K562 (cell line): ENCODE data around the gene NMB. TPM values are rescaled to one million over a fixed set of nuclear protein-coding genes. Genes with fewer than 3 reads are reported as not detected.

Source experiments
- ATAC-seq: fragments of 200-7000 bp; cut with Tn5 transposase; 3 replicates; pipeline ENCODE4 v1.9.1; 2020; ENCODE audit warnings: moderate library complexity
- BruUV-seq: library from RNA; stranded (reverse); fragments of 400-500 nt; replicated peaks from 2 replicates; lab custom pipeline; 2021; lab: Mats Ljungman, UMichigan
- CTCF ChIA-PET: fragments of 300-600 bp; formaldehyde crosslinking; extraction: SDS; loops from one replicate; lab custom pipeline; 2021; ENCODE audit warnings: low intra/inter-chr PET ratio; lab: Yijun Ruan, JAX
- POLR2A ChIA-PET: fragments of 300-600, 350-650 bp; sonication (Branson Sonifier 250); formaldehyde crosslinking; extraction: SDS; loops from one replicate; lab custom pipeline; 2021; ENCODE audit warnings: antibody characterized with exemption, inconsistent platforms; lab: Yijun Ruan, JAX
- DNase-seq, 4 experiments: peaks; one replicate each; pipeline versions ENCODE4 v3.0.0 to v3.0.0-alpha.2; 2011 to 2018; ENCODE audit warnings: low spot score in 3 of 4, mixed read lengths in 3 of 4; ENCODE audit errors: extremely low read depth in 1 of 4
- FAIRE-seq: peaks from 2 replicates; lab custom pipeline; 2011; peaks lifted over from hg19 to GRCh38; lab: Jason Lieb, UNC
- H2AFZ ChIP-seq: 2 replicates; pipeline ENCODE4 v1.6.0; 2011; ENCODE audit warnings: low read depth, low read length, control low read depth, inconsistent platforms
- H3K27ac ChIP-seq: fragments of 200-600 bp; 3 replicates; pipeline ENCODE4 v1.8.0; 2011; ENCODE audit warnings: low read depth, mild to moderate bottlenecking, control low read depth, inconsistent platforms, low read length, moderate library complexity, mixed read lengths; ENCODE audit errors: extremely low read depth
- H3K27me3 ChIP-seq, 2 experiments: fragments of 300-600 bp in 1 of 2; 2 replicates in 1 of 2; 3 replicates in 1 of 2; pipeline versions ENCODE4 v1.6.0 to v1.8.0; 2011; ENCODE audit warnings: inconsistent platforms in 2 of 2, low read length in 2 of 2, mild to moderate bottlenecking in 1 of 2, mixed read lengths in 1 of 2, moderate library complexity in 1 of 2; ENCODE audit not compliant: control insufficient read depth in 2 of 2, insufficient read depth in 2 of 2
- H3K36me3 ChIP-seq: fragments of 300-600 bp; 3 replicates; pipeline ENCODE4 v1.8.0; 2011; ENCODE audit warnings: mild to moderate bottlenecking, low read length, inconsistent platforms; ENCODE audit not compliant: control insufficient read depth, insufficient read depth
- H3K4me1 ChIP-seq, 2 experiments: fragments of 200-600 bp in 1 of 2; replicated peaks in 1 of 2; 2 replicates in 1 of 2; 3 replicates in 1 of 2; pipeline versions ENCODE4 v1.5.1 to v1.8.0; 2011; ENCODE audit warnings: inconsistent platforms in 2 of 2, low read length in 2 of 2, mild to moderate bottlenecking in 1 of 2, mixed read lengths in 1 of 2, moderate library complexity in 1 of 2; ENCODE audit not compliant: control insufficient read depth in 2 of 2, insufficient read depth in 2 of 2
- H3K4me2 ChIP-seq: 2 replicates; pipeline ENCODE4 v1.6.1; 2011; ENCODE audit warnings: low read length, control low read depth, inconsistent platforms, mixed read lengths; ENCODE audit not compliant: insufficient read depth
- H3K4me3 ChIP-seq: fragments of 200-600 bp; sonication (generic), shearing (Covaris generic); 2 replicates; pipeline ENCODE4 v1.5.1; 2016; ENCODE audit warnings: control low read depth, inconsistent platforms
- H3K79me2 ChIP-seq: fragments of 200-600 bp; 3 replicates; pipeline ENCODE4 v1.8.0; 2011; ENCODE audit warnings: low read length, inconsistent platforms; ENCODE audit not compliant: control insufficient read depth, insufficient read depth
- H3K9ac ChIP-seq, 2 experiments: 2 replicates each; pipeline versions ENCODE4 v1.6.0 to v1.6.1; 2011; ENCODE audit warnings: low read depth in 2 of 2, low read length in 2 of 2, control low read depth in 1 of 2, inconsistent platforms in 1 of 2, mild to moderate bottlenecking in 1 of 2, mixed read lengths in 1 of 2; ENCODE audit not compliant: insufficient read depth in 1 of 2
- H3K9me1 ChIP-seq: one replicate; pipeline ENCODE4 v1.6.0; 2011; ENCODE audit warnings: inconsistent platforms, mild to moderate bottlenecking, low read length, moderate library complexity; ENCODE audit not compliant: control insufficient read depth, insufficient read depth
- H3K9me3 ChIP-seq: replicated peaks from 2 replicates; pipeline ENCODE4 v1.5.1; 2011; ENCODE audit warnings: low read depth, low read length, inconsistent platforms; ENCODE audit not compliant: control insufficient read depth, insufficient read depth
- H4K20me1 ChIP-seq: replicated peaks from 2 replicates; pipeline ENCODE4 v1.6.1; 2011; ENCODE audit warnings: low read length, inconsistent platforms, mixed read lengths; ENCODE audit not compliant: control insufficient read depth, insufficient read depth
- BCLAF1 ChIP-seq, 2 experiments: fragments of 450-650 bp in 1 of 2; IDR thresholded peaks; 2 replicates each; pipeline ENCODE4 v1.6.1; 2011 to 2017; ENCODE audit warnings: low read depth in 2 of 2, antibody characterized with exemption in 1 of 2, borderline replicate concordance in 1 of 2, low read length in 1 of 2, mild to moderate bottlenecking in 1 of 2, mixed read lengths in 1 of 2; ENCODE audit not compliant: control insufficient read depth in 1 of 2
- ELF2 ChIP-seq: fragments of 250-450 bp; sonication (Bioruptor Pico); IDR thresholded peaks from 2 replicates; pipeline ENCODE4 v1.5.0; 2021; ENCODE audit warnings: mild to moderate bottlenecking
- GTF2E2 ChIP-seq: fragments of 200-800 bp; sonication (Bioruptor generic); IDR thresholded peaks from 2 replicates; pipeline ENCODE4 v1.6.1; 2016; ENCODE audit warnings: missing genetic modification characterization, missing compliant biosample characterization
- STAG1 ChIP-seq: sonication (generic); formaldehyde crosslinking; IDR thresholded peaks from 2 replicates; pipeline ENCODE4 v1.5.0; 2020; ENCODE audit warnings: missing genetic modification reagents, borderline replicate concordance
- TBP ChIP-seq: optimal IDR thresholded peaks from 2 replicates; pipeline ENCODE3; 2011; ENCODE audit warnings: low read depth, low read length, improper control_type of control experiment
- ZBTB9 ChIP-seq: fragments of 450-650 bp; formaldehyde crosslinking; IDR thresholded peaks from 2 replicates; pipeline ENCODE4 v1.4.0; 2020; ENCODE audit warnings: mild to moderate bottlenecking, moderate library complexity
- ZNF121 ChIP-seq: sonication (generic); formaldehyde crosslinking; conservative IDR thresholded peaks from 2 replicates; pipeline ENCODE4 v1.8.0; 2022; ENCODE audit warnings: missing genetic modification reagents
- ZNF3 ChIP-seq: fragments of 250-450 bp; sonication (Bioruptor Pico); IDR thresholded peaks from 2 replicates; pipeline ENCODE4 v1.5.0; 2021; ENCODE audit warnings: mild to moderate bottlenecking, moderate library complexity
- ZNF77 ChIP-seq: fragments of 250-450 bp; sonication (Bioruptor Pico); IDR thresholded peaks from 2 replicates; pipeline ENCODE4 v1.5.0; 2020
- ZZZ3 ChIP-seq: fragments of 450-650 bp; IDR thresholded peaks from 2 replicates; pipeline ENCODE4 v1.6.1; 2016; ENCODE audit warnings: antibody characterized with exemption, mild to moderate bottlenecking, moderate library complexity
- WGBS: fragments of 100-300 bp; shearing (Covaris generic); methylation state at CpG from one replicate; pipeline ENCODE4 v1.1.6; 2016; ENCODE audit warnings: low coverage, mixed read lengths; ENCODE audit not compliant: insufficient coverage; ENCODE audit errors: missing lambda C conversion rate; 5-methylcytosine and 5-hydroxymethylcytosine counted together
- in situ Hi-C: fragments of 300-500 bp; cut with MboI; formaldehyde crosslinking; loops from 4 replicates; pipeline ENCODE4 v1.15.0; 2018; ENCODE audit warnings: inconsistent platforms, mixed read lengths
- intact Hi-C: fragments of 100-400 bp; cut with micrococcal nuclease; formaldehyde crosslinking; loops from 2 replicates; pipeline ENCODE4 v1.14.2; 2022
- polyA plus RNA-seq, 8 experiments: library from polyadenylated mRNA; depleted of rRNA in 4 of 8; stranded (reverse) in 5 of 8; unstranded in 3 of 8; fragments of >200 nt; fragmentation: Nextera tagmentation in 2 of 8; fragmentation: Illumina TruSeq in 1 of 8; extraction: Ambion mirVana in 2 of 8; extraction: Trizol in 1 of 8; gene quantifications; 2 replicates each; pipeline versions ENCODE4 v1.2.1 to v1.2.3, GENCODE V29; 2011 to 2014; ENCODE audit warnings: inconsistent platforms in 1 of 8, missing spikeins in 1 of 8
- total RNA-seq, 7 experiments: library from RNA; depleted of rRNA in 6 of 7; stranded (reverse); fragments of >200 nt in 6 of 7; fragmentation: Illumina TruSeq in 2 of 7; extraction: Trizol in 2 of 7; gene quantifications; 2 replicates each; pipeline versions ENCODE4 v1.2.1 to v1.2.3, GENCODE V29; 2011 to 2021; ENCODE audit warnings: low replicate concordance in 1 of 7

Gene NMB
- total and polyA plus RNA-seq, 9 of the 15 experiments (the other 6 are each of a cell fraction or from before 2014, with no cell fraction given): 0.06 to 0.16 (median 0.09) TPM; not detected in 5

- Histone ChIP-seq H3K4me3 (no peak overlapping the region), H3K9me1 (peaks cover 5% of the 10 kb centered on the region), H3K27me3 (no peaks in the 10 kb centered on the region), H4K20me1 (no peaks in the 10 kb centered on the region; the same call in 1 of the 2 replicates), H3K36me3 (peaks cover 88% of the 10 kb centered on the region), H3K27ac (no peak overlapping the region)
- CTCF ChIA-PET: no interaction called here
- DNase-seq (no peak), ATAC-seq (no peak)
- no TSS peak for BruUV-seq
- 79% methylated on average over 6 of the region's 6 CpGs for WGBS
- no peak for TF ChIP-seq ZNF3 (CRISPR knock-in tag)
- no peak for TF ChIP-seq ELF2 (CRISPR knock-in tag)
- TF ChIP-seq GTF2E2 (tag): no peak
- no peak for TF ChIP-seq ZNF77 (CRISPR knock-in tag)
- no peak for TF ChIP-seq BCLAF1 (IDR thresholded peaks at IDR 0.05; ENCODE audit: borderline replicate concordance in 1 of 2, control insufficient read depth in 1 of 2, low read depth in 2 of 2, low read length in 1 of 2)
- no peak for TF ChIP-seq ZBTB9
- no peak for TF ChIP-seq STAG1 (CRISPR knock-in tag)
- no peak for TF ChIP-seq TBP
- no peak for TF ChIP-seq ZNF121 (CRISPR knock-in tag)
- no peak for TF ChIP-seq ZZZ3
- TF ChIP-seq, all 486 proteins: peak for 0
- Histone ChIP-seq H2AFZ (no peak overlapping the region), H3K79me2 (no peaks in the 10 kb centered on the region), H3K4me1 (peaks cover 5 to 16% of the 10 kb centered on the region in 2 experiments; a peak in 3 of 5 replicates), H3K9me3 (no peaks in the 10 kb centered on the region), H3K9ac (no peak overlapping the region), H3K4me2 (no peak overlapping the region)
- POLR2A ChIA-PET: interaction anchor here (0.7 to 1.4 kb wide), 3 partner anchors 12 to 176 kb away, joined by 3 to 5 read pairs (median 3); no protein-coding TSS in a partner anchor
- intact Hi-C loops: no loop called here
- no peak for FAIRE-seq
- in situ Hi-C loops: no loop called here
Observed at GRCh38 chr15:84643838-84644237, 14.2 kb downstream of the NMB start.
